Measurements from ENCODE around the gene NSD2.
A peak's percentile ranks its signal among the peaks of the same experiment; 100 is the strongest.

Gene NSD2

GRCh38 chr4:1973661-1974060 is 102.5 kb downstream of the NSD2 start:
- no peak for DNase-seq

DNA sequence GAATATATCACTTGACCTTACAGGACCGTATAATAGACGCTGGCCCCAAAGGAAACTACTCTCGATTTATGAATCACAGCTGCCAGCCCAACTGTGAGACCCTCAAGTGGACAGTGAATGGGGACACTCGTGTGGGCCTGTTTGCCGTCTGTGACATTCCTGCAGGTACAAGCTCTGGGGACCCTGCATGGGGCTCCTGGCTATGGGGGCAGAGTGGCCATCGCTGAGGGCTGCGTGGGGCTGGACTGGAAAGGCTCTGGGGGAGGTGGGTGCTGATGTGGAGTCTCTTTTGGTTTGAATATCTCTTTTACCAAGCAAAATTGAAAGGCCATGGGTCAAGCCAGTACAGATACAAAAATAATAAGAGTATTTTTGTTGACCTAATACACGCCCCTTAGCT is 103.6 kb downstream of the NSD2 start:
- DNase-seq, result no peak

DNA sequence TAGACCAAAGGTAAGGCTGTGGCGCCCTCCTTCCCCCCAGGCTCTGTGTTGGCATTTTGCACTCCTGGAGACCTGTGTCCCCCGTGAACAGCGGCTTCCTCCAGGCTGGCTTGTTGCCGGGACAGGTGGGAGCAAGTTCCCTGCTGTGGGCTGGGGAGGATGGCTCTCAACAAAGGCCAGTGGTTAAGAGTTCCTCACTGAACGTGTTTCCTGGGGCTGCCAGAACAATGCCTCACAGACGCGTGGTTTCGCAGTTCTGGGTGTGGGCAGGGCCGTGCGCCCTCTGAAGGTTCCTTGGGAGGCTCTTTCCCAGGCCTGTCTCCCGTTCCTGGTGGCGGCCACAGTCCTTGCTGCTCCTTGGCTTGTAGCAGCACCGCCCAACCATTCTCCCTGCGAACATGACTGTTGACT is 104.2 kb downstream of the NSD2 start:
- no peak for DNase-seq

GRCh38 chr4:1975880-1976279 is 104.7 kb downstream of the NSD2 start:
- no peak for DNase-seq

DNA sequence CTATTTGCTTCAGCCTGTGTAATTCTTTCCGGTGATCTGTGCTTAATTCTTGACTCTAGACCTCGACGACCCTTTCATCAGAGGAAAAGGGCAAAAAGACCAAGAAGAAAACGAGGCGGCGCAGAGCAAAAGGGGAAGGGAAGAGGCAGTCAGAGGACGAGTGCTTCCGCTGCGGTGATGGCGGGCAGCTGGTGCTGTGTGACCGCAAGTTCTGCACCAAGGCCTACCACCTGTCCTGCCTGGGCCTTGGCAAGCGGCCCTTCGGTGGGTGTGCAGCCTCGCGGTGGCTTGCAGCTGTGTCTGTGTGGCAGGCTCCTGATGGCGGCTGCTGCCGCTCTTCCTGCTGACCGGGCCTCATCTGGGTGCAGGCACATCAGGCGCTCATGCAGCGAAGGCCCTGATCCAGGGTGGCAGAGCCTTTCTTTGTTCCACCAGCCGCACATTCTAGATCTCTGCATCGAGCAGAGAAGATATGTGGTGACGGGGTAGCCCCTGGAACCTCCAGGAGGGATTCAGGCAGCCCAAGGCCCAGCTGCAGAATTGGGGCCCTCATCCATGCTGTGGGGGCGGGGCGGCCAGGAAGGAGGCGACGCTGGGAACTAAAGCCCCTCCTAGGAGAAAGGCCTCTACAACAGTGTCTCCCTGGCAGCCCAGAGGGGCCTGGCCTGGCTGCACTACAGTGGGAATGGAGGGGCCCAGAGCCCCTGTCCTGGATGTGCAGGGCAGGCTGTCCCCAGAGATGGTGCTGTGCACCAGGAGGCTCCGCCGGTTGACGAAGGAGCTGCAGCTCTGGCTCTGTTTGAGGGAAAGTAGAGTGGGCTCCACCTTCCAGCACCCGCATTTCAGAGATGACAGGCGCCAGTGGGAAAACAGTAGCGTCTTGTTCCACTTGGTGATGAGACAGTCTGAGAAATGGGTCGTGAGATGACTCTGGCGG is 105.5 kb downstream of the NSD2 start:
- peak; percentile 63 for DNase-seq

DNA sequence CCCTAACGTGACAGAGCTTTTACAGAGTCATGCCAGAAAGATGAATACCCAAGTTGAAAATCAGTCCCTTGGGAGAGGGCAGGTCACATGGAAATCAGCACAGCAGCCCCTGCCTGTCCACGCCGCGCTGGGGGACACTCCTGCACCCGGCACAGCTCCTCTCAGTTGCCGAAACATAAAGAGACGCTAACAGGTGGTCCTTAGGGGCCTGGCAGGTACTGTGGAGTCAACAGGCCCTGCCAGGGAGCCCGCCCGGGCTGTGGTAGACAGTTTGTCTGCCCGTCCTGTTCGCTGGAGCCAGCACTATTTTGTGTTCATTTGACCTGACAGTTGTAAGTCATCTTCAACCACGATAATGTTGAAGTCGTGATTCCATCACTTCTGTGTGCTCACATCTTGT is 107.0 kb downstream of the NSD2 start:
- no peak for DNase-seq

DNA sequence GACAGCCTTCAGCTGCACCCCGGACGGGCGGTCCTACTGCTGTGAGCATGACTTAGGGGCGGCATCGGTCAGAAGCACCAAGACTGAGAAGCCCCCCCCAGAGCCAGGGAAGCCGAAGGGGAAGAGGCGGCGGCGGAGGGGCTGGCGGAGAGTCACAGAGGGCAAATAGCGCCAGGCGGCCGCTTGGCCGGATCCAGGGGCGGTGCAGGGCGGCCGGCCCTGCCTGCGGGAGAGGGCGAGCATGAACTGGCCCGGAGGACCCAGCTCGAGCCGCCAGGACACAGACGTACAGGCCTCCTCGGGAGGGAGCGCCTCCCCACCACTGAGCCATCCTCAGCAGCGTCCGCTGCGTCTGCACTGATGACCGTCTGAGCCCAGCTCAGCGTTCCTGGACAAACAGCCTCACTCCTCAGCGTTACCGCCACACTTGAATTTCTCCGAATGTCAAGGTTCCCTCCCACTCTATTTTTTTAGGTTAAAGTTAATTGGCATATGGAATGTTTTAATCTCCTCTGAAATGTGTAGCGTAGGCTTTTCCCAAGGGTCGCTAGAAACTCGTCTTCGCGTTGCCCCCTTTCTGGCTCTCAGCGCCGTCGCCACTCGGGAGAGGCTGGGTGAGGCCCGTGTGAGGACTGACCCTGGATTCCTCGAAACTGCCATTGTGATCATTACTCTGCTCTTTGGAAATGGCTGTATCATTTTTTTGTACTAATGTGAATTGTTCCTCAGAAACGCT is 107.7 kb downstream of the NSD2 start:
- no peak for DNase-seq

- DNase-seq, result no peak
Observed at GRCh38 chr4:1979477-1980196, 108.4 kb downstream of the NSD2 start.

- DNase-seq, result no peak
Observed at GRCh38 chr4:1980561-1981041, 109.4 kb downstream of the NSD2 start.

DNA sequence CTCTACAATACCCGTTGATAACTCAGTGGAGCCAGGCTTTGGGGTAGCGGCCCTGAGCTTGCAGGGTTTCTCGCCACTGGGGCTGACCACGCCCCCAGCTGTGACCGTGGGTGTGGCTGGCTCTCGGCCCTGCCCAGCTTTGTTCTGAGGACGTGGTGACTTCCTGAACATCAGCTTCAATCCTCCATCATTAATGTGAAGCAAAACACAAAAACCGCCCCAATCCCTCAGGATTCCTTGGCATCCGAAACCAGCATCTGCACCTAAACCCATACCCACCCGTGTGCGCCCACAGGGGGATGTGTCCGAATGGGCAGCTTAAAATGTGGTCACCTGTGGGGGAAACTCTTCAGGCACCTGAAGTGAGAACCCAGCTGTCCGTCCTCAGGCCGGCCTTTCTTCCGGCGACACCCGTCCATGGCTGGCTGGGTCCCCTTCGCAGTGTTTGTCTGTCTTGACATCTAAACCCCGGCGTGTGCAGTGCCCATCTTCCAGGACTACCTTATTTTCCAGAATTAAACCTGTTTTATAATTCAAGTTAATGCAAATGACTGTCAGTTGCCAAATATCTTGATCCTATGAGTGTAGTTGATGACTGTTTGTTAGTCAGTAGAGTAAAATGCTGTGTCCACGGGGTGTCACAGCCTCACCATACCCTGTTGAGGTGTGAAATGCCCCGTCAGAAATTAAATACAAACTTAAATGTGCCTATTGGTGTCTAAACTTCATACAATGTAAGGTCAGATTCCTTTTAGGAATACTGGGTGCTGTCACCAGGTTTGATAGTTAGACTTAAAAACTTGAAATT is 110.3 kb downstream of the NSD2 start:
- no peak for DNase-seq

DNA sequence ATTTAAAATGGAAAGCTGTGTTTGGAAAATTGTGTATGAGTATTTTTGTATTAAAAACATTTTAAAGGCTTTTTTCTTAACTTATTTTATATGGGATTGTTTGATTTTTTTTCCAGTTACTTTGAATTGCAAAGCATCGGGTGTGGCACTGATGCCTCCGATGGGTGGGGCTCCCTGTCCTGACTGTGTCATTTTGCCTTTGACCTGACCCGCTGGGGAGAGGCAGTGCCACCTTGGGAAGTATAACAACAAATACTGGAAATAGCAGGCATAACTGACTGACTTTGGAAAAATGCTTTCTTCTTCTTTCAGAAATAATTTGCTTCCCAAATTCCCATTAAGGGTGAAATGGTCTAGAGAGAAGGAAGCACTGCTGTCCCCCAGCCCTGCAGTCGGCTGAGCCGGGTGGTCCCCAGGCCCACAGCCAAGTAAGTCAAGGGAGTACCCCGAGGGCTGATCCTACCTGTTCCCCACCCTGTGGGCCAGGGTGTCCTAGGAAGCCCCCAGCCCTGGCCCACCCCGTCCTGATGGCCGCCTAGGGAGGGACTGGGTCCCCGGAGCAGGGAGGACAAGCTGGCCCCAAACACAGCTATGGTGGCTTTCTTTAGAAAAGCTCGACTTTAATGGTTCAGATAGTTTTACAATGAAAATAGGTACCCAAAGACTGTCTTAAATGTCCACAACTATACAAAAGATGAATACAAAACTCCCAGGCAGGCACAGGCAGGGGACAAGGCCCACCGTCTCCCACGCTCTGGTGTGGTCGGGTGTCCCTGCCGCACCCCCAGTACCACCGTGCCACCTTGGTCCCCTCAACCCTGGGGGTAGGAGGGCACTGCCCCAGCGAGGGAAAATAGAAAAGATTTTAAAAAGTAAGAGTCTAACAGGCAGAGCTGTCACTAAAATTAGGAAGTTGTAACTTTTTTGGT is 111.2 kb downstream of the NSD2 start:
- no peak for DNase-seq

- DNase-seq, result no peak
Observed at GRCh38 chr4:1983053-1983845, 112.1 kb downstream of the NSD2 start.

DNA sequence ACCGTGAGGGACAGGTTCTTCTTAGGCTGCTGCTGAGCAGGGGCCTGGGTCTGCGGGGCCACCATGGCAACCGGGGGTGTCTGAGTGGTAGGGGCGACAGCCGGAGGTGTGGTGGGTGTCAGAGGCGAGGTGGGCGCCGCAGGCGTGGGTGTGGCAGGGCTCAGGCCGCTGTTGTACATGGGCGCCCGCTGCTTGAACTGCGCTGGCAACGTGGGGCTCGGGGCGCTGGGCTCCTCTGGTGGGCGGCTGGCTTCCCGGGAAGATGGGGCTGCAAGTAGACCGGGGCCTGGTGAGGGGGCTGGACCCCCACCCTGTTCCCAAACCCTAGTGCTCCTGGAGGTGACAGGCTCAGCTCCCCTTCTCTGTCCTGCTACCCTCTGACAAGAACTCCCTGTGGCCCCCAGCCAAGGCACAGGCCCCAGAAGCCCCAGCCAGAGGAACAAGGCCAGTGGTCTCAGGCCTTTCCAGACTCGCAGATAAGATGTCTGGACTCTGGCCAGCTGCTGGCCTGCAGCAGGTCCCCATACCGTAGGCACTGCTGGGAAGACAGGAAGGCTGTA is 112.7 kb downstream of the NSD2 start:
- DNase-seq, result no peak

DNA sequence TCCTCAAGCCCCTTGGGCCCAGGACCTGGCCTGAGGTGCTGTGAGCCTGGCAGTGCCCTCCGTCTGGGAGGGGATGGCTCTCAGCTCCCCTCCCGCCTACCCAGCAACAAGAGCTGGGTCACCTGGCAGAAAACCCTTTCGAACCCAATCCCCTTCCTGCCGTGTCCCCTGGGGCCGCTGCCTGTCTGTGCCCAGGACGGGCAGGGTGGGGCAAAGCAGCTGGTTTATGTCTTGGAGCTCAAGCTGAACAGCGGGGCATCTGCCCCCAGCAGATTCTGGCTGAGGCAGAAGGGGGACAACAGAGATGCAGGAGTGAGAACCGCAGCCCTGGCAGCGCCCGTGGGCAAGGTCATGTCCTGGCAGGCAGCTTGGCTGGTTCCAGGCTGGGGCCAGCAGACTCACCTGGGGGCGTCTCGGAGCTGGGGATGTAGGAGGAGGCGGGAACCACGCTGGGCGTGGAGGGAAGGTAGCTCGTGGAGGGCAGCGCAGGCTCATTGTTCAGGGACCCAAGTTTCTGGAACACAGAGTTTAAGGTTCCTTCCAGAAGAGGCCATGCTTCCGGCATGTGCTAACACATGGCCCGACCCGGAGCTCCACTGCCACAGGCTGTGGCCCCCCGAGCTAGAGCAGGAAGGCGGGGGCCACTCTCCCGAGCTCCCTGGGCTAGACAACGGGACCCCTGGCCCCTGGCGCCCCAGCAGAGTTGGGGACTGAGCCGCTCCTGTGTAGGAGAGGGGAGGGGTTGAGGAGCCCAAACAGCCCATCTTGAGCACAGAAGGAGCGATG is 113.4 kb downstream of the NSD2 start:
- DNase-seq, result no peak

DNA sequence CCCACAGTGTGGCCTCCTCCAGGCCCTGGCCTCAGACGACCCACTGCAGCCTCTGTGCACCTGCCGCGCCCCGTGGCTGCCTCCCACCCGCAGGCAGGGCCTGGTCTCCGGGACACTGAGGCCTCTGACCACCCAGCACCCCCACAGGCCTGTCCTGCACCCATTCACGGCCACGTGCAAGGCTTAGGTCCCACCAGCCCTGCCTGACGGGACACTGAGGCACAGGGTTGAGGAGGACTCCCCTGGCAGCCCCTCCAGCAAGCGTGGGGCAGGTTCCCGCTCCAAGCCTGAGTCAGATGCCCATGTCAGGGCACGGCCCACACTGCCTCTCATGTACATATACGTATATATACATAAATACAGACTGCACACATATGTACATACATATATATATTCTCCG is 114.1 kb downstream of the NSD2 start:
- DNase-seq, result no peak

DNA sequence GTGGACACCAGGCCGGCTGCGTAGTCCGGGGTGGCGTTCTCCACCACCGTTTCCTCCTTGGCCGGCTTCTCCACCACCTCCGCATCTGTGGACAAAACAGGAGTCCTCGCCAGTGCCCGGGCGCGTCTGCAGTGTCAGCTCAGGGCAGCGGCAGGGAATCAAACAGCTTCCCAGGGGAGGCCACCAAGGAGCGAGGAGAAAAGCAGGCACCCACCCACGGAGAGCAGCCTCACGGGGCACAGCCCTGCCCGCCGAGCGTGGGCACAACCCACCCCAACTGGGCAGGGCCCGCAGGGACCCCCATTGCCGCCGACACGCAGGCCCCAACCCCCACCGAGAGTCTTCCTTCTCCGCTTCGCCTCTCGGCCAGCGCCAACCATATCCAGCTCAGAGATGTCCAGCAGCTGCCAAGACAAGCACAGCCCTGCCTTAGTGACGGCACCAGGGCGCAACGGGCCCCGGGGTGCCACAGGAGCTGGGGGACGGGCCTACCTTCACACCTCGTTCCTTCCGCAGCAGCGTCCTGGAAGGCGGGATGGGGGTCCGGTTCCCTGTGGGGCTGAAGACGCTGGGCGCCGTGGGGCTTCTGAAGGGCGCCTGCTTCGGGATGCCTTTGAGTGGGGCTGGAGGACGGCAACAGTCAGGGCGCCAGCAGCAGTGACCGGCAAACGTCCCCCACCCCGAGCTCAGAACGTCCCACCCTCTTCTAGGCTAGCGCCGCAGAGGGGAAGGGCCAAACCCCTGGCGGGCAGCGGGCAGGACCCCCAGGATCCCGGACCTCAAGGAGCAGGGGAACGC is 114.8 kb downstream of the NSD2 start:
- no peak for DNase-seq

DNA sequence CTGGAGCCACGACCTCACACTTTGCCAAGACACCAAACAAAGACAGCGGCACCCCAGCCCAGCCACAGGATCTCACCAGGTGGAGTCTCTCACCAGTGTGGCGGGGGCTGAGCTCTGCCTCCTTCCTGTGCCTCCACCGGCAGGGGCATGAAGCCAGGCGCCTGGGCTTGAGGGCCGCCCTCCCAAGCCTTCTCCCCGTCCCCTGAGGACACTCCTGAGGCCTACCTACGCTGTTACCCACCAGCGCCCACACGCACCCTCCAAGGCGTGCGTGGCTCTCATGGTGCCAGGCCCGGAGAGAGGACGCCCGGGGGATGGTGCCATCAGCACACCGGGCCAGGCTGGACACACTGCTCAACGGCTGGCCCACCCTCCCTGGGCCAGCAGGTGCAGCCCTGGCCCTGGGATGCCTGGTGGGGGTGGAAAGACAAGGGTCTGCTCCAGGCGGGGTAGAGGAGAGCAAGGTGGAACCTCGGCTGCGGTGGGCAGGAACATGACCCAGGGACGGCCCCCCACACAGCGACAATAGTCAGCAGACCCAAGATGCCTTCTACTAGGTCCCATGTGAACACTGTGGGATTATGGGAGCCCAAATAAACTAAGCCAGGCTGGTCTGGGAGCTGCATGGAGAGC is 115.5 kb downstream of the NSD2 start:
- no peak for DNase-seq

- no peak for DNase-seq
Observed at GRCh38 chr4:1987296-1987695, 116.1 kb downstream of the NSD2 start.
